ENCODE results near the gene AQP1.

AQP1 gene

GRCh38 chr7:30894866-30895605 lies 16.6 kb upstream of the AQP1 start:
- H3K27ac ChIP-seq, result no peak overlapping the region
- TF ChIP-seq CTCF (conservative IDR thresholded peaks at IDR 0.05) (no peak), ZFX (IDR thresholded peaks at IDR 0.05) (no peak)

- no peak overlapping the region for H3K27ac ChIP-seq
- TF ChIP-seq ZFX (IDR thresholded peaks at IDR 0.05) (no peak), CTCF (conservative IDR thresholded peaks at IDR 0.05) (no peak)
Measured at GRCh38 chr7:30896036-30896435, 15.6 kb upstream of the AQP1 start.

GRCh38 chr7:30896783-30897637 lies 14.6 kb upstream of the AQP1 start:
- H3K27ac ChIP-seq, result no peak overlapping the region
- TF ChIP-seq CTCF (conservative IDR thresholded peaks at IDR 0.05) (no peak), ZFX (IDR thresholded peaks at IDR 0.05) (no peak)

- TF ChIP-seq CTCF (conservative IDR thresholded peaks at IDR 0.05), result no peak
- TF ChIP-seq ZFX (IDR thresholded peaks at IDR 0.05), result no peak
- no peak overlapping the region for H3K27ac ChIP-seq
Measured at GRCh38 chr7:30897770-30898169, 13.9 kb upstream of the AQP1 start.

- TF ChIP-seq CTCF (conservative IDR thresholded peaks at IDR 0.05) (no peak), ZFX (IDR thresholded peaks at IDR 0.05) (no peak)
- no peak overlapping the region for H3K27ac ChIP-seq
Measured at GRCh38 chr7:30898411-30898810, 13.2 kb upstream of the AQP1 start.

GRCh38 chr7:30899066-30899465 lies 12.6 kb upstream of the AQP1 start:
- TF ChIP-seq ZFX (IDR thresholded peaks at IDR 0.05) (no peak), CTCF (conservative IDR thresholded peaks at IDR 0.05) (no peak)
- no peak overlapping the region for H3K27ac ChIP-seq

GRCh38 chr7:30899630-30900029 lies 12.0 kb upstream of the AQP1 start:
- TF ChIP-seq CTCF (conservative IDR thresholded peaks at IDR 0.05) (no peak), ZFX (IDR thresholded peaks at IDR 0.05) (no peak)
- H3K27ac ChIP-seq, result no peak overlapping the region

All from C4-2B (cell line).